Activated CD4-positive, CD25-positive, alpha-beta regulatory T cell treated with anti-CD3 and anti-CD28 coated beads, Interleukin-2, amount 50 U/mL, for 24 hours (primary cell): ENCODE results near the gene MTMR10.

Source experiments
- ATAC-seq, 2 donors: fragments of 150-1000 bp; cut with Tn5 transposase; one replicate each; pipeline ENCODE4 v1.10.0; 2021; ENCODE audit warnings: mild to moderate bottlenecking in 1 of 2, moderate library complexity in 1 of 2

Gene MTMR10

GRCh38 chr15:30953731-30954378 lies 37.6 kb downstream of the MTMR10 start:
- peak in 1 of 2 donors; percentile 59 for ATAC-seq

GRCh38 chr15:30953183-30953582 lies 38.2 kb downstream of the MTMR10 start:
- ATAC-seq: no peak

GRCh38 chr15:30943654-30944335 lies 47.6 kb downstream of the MTMR10 start:
- ATAC-seq: no peak

- ATAC-seq: no peak
These were observed 49.9 kb downstream of the MTMR10 start for GRCh38 chr15:30941520-30941919.

- ATAC-seq: no peak
These were observed 51.1 kb downstream of the MTMR10 start for GRCh38 chr15:30940359-30940758.

- no peak for ATAC-seq
These were observed 52.3 kb downstream of the MTMR10 start for GRCh38 chr15:30939161-30939560.

- ATAC-seq: no peak
These were observed 58.1 kb downstream of the MTMR10 start for GRCh38 chr15:30933293-30933692.

GRCh38 chr15:30930422-30930821 lies 61.0 kb downstream of the MTMR10 start:
- no peak for ATAC-seq

GRCh38 chr15:30929982-30930381 lies 61.4 kb downstream of the MTMR10 start:
- ATAC-seq: no peak

- ATAC-seq: no peak
These were observed 62.3 kb downstream of the MTMR10 start for GRCh38 chr15:30929064-30929669.

- no peak for ATAC-seq
These were observed 63.4 kb downstream of the MTMR10 start for GRCh38 chr15:30928076-30928475.

GRCh38 chr15:30927148-30927761 lies 64.2 kb downstream of the MTMR10 start:
- ATAC-seq: no peak

GRCh38 chr15:30926161-30926560 lies 65.3 kb downstream of the MTMR10 start:
- ATAC-seq: no peak

GRCh38 chr15:30925686-30926085 lies 65.7 kb downstream of the MTMR10 start:
- ATAC-seq: no peak

- no peak for ATAC-seq
These were observed 67.1 kb downstream of the MTMR10 start for GRCh38 chr15:30924353-30924752.

- ATAC-seq: no peak
These were observed 68.0 kb downstream of the MTMR10 start for GRCh38 chr15:30923429-30923828.

GRCh38 chr15:30922480-30923311 lies 68.7 kb downstream of the MTMR10 start:
- ATAC-seq: no peak

GRCh38 chr15:30921781-30922479 lies 69.5 kb downstream of the MTMR10 start:
- no peak for ATAC-seq

- no peak for ATAC-seq
These were observed 70.3 kb downstream of the MTMR10 start for GRCh38 chr15:30921106-30921505.

- no peak for ATAC-seq
These were observed 71.4 kb downstream of the MTMR10 start for GRCh38 chr15:30919877-30920550.

GRCh38 chr15:30918366-30918765 lies 73.1 kb downstream of the MTMR10 start:
- no peak for ATAC-seq

GRCh38 chr15:30917675-30918074 lies 73.8 kb downstream of the MTMR10 start:
- no peak for ATAC-seq
